ENCODE results near the gene CEP128.

Gene CEP128

GRCh38 chr14:80607430-80608190 lies 333.9 kb downstream of the CEP128 start:
- no peak for DNase-seq (ENCODE audit: low spot score)

DNA sequence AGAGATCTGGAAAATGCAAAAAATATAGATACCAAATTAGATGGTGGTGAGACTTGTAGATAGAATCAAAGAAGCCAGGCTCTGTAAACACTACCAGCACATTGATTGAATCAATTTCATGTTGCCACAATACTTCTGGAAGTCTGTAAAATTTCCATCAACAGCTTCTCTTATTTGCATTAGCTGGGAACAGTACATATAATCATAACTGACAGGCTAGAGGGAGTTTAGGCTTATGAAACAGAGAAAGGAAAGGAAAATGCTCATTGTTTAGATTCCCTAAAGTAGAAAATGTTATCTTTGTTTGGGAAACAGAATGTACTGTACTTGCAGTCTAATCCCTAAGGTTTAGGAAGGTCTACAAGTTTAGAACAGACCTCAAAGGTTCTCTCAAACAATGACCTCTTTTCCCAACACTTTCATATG lies 335.2 kb downstream of the CEP128 start:
- no peak for DNase-seq (ENCODE audit: low spot score)

DNA sequence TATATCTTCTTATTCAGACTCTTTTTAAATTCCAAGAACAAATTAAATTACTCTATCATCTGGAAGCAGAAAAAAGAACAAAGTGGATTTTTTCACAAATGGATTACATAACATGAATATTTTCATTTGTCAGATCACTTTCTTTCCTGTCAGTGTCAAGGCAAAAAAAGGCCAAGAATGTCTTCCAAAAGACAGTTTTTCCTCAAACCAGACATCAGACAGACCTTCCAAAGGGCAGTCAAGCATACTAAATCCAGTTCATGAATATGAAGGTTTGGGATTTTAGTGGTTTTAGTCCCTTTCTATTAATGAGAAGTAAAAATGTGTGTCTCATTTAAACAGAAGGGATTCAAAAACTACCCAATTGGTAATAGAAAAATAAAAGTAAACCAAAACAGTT lies 336.0 kb downstream of the CEP128 start:
- no peak for DNase-seq (ENCODE audit: low spot score)

DNA sequence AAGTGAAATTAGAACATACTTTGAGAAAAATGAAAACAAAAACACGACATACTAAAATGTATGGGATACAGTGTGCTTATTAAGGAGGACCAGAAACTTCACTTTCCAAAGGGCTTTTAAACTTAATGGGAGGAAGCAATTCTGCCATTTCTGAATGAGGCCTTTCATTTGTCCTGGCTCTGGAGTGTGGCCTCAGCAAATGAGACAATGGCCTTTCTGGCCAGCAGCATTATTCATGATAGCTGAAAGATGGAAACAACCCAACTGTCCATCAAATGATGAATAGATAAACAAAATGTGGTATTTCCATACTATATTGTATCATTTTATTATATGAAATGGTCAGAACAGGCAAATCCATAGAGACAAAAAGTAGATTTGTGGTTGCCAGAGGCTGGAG lies 338.6 kb downstream of the CEP128 start:
- DNase-seq (ENCODE audit: low spot score) = no peak

- peak; percentile 40 for DNase-seq (ENCODE audit: low spot score)
Observed at GRCh38 chr14:80587096-80587724, 354.3 kb downstream of the CEP128 start.

DNA sequence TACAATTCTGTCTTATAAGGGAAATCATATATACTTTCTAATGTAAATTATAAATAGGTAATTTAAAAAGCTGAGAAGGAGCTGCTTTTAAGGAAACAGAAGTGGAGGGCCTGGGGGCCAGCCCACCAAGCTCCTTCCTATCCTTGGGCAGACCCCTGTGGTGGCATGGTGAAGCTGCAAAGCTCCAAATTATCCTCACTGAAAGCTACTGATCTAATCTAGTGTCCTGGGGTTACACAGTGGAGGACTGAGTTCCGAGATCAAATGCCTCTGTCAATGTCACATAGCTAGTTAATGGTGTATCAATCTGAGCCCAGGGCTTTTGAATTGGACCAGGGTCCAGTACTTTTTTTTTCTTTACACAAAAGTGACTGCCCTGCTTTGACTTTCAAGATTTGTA lies 355.4 kb downstream of the CEP128 start:
- no peak for DNase-seq (ENCODE audit: low spot score)

GRCh38 chr14:80585506-80585835 lies 356.1 kb downstream of the CEP128 start:
- DNase-seq (ENCODE audit: low spot score) = no peak

DNA sequence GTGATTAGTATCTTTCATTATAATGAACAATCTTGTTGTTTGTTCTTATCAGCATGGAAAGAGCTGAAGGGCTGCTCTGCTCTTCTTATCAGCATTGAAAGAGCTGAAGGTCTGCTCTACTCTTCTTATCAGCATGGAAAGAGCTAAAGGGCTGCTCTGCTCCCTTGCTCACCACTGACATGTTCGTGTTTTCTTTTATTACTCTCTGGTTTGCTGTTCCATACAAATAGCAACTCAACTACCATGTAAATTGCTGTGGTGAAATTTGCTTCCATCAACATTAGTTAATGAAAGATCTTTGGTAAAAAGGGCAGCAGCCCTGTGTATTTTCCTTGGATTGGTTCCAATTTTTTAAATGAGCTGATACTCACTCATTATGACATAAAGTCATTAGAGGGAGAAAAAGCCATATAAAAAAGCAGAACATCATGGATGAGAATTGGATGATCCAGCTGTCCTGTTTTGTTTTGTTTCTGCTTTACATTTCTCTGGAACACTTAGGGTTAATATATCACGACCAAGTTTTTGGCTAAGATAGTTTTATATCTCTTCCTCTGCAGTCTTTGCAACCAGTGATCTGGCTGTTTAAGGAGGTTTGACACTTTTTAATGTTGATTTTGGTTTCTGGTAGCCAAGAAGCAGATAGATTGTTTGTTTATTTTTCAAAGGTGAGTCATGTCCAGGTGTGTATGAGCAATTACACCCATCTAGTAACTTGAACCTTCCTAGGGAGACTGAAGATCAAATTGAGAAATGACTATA lies 356.6 kb downstream of the CEP128 start:
- peak; percentile 23 for DNase-seq (ENCODE audit: low spot score)

DNA sequence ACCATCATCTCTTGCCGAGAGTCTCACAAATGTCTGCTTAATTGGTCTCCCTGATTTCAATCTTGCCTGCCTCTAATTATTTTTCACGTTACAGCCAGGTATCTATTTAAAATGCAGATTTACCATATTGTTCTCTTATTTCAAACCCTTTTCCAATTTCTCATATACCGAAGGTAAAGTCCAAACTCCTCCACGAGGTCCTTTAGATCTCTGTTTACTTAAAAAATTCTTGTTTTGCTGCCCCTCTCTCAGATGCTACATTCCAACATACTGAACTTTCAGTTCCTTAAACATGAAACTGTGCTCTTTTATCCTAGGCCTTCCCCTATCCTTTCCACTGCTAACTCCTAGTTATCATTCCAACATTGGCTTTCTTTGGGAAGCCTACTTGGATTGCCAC lies 363.9 kb downstream of the CEP128 start:
- DNase-seq (ENCODE audit: low spot score) = no peak

- no peak for DNase-seq (ENCODE audit: low spot score)
Observed at GRCh38 chr14:80576401-80576800, 365.1 kb downstream of the CEP128 start.

DNA sequence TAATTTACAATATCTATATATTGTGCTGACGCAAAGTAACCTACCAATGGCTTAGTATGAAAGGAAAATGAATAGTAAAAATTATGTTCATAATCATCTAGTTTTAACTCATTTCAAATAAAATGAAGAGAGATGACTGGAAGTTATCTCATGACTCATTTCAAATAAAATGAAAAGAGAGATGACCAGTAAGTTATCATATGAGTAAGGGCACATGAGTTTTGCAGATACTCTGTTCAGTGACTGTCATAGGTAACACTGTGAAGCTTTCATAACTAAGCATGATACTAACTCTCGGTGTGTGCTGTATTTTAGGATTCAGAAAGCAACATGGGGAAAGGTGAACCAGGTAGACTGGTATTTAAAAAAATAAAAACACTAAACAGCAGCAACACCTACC lies 365.8 kb downstream of the CEP128 start:
- DNase-seq (ENCODE audit: low spot score) = no peak

GRCh38 chr14:80572666-80573065 lies 368.9 kb downstream of the CEP128 start:
- no peak for DNase-seq (ENCODE audit: low spot score)

DNA sequence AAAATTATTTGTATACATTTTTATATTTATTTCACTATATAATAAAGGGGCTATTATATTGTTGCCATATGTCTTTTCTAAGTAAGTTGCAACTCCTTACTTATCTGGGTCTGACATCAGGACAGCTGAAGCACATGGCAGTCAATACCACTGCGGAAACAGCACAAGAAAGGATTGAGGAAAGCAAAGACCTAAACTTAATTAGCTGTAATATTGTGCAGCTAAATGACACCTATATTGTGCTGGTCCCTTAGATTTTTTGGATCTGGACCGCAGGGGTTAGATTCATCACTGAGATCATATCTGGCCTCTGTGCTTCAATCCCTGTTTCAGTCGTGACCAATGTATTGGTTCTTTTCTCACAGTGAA lies 370.6 kb downstream of the CEP128 start:
- DNase-seq (ENCODE audit: low spot score) = no peak

DNA sequence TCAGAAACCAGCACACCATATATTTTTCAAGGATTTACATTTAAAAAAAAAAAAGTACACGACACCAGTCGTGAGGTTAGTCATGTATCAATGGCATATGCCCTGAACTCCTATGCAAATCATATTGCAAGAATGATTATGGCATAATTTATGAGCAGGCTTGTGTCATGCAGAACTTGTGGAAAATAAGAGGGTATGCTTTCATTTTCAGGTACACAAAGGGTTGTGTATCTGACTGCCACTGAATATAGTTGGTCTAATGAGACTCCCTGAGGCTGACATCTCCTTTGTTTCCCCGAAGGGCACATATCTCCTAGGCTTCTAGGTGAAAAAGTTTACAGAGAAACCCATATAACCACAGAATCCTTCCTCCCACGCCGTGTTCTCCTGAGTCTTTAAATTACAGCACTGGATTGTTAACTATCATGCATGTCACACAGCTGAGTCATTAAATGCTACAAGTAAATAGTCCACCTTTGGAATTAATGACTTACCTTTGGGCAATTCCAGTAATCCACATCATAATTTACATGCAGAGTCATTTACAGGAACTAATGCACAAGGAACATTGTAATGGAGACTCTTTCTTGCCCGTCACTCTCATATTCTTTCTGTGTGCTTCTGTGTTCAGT lies 373.5 kb downstream of the CEP128 start:
- DNase-seq (ENCODE audit: low spot score) = peak; percentile 31

GRCh38 chr14:80565001-80565400 lies 376.5 kb downstream of the CEP128 start:
- no peak for DNase-seq (ENCODE audit: low spot score)

DNA sequence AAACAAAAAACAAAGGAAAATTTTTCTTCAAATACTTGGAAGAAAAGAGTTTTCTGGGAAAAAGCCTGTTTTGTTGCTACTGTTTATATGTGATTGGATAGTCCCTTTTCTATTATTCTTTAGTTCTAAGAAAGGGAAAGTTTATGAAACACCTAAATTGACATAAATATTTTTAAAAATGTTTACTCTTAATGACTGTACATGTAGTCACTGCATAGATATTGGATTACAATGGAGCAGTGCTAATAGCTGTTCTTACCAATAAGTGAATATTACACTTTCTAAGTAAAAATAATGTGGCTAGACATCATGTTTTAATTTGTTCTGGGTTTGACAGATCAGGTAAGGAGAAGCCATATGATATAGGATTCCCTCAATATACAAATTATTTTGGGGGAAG lies 377.5 kb downstream of the CEP128 start:
- DNase-seq (ENCODE audit: low spot score) = no peak

GRCh38 chr14:80560800-80561657 lies 380.5 kb downstream of the CEP128 start:
- DNase-seq (ENCODE audit: low spot score) = no peak

DNA sequence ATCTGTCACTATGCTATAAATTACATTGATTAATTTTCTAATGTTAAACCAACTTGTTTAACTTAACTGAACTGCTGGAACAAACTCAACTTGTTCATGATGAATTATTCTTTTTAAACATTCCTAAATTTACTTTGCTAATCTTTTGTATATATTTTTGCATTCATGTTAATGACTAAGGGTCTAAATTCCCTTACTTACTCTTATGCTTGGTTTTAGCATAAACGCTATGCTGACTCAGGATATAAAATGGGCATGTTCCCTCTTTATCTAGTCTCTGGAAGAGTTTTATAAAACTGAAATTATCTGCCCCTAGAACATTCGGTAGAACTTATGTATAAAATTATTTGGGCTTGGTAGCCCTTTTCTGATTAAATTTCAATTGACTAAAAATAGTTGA lies 387.4 kb downstream of the CEP128 start:
- DNase-seq (ENCODE audit: low spot score) = no peak

DNA sequence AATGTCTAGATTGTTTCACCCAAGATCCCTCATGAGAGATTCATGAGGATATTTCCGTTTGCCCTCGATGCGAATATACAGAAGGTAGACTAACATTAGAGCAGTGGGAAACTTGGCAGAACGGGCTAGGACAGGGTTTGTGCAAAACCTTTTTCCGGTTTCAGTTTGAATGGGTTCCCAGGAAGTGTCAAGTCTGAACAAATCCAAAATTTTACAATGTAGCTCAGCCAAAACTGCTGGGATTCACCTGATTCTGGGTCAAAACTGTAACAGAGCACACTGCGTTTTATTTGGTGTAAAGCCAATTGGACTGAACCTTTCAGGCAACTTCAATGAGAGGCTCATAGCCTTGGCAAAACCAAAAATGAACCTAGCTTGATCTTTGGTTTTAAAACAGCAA lies 392.4 kb downstream of the CEP128 start:
- DNase-seq (ENCODE audit: low spot score) = no peak

GRCh38 chr14:80545935-80546854 lies 395.3 kb downstream of the CEP128 start:
- DNase-seq (ENCODE audit: low spot score) = no peak

GRCh38 chr14:80544366-80544765 lies 397.2 kb downstream of the CEP128 start:
- no peak for DNase-seq (ENCODE audit: low spot score)
